ENCODE data around the gene CLEC16A.

Gene CLEC16A

GRCh38 chr16:11165349-11165748 is 221.0 kb downstream of the CLEC16A start:
- no peak for DNase-seq

- DNase-seq = no peak
These were observed 221.7 kb downstream of the CLEC16A start for GRCh38 chr16:11165894-11166665.

DNA sequence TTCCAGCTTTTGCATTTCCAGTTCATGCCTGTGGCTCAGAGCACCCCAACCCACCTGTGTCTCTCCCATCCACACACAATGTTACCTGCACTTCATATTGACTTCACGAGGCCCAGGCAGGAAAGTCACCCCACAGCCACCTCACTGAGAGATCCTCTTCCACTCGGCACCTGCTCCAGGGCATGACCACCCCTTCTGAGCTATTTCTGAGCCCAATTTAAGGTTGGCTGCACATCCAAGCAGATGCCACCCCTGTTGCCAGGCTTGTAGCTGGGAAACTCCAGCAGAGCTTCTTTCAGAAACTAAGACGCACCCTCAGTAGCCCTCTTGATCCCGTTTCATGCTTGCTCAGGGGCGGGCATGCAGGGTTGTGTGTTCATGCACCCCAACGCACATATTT is 223.2 kb downstream of the CLEC16A start:
- DNase-seq = no peak

- no peak for DNase-seq
These were observed 224.2 kb downstream of the CLEC16A start for GRCh38 chr16:11168386-11169051.

GRCh38 chr16:11169641-11170040 is 225.3 kb downstream of the CLEC16A start:
- DNase-seq = no peak

GRCh38 chr16:11170201-11170600 is 225.8 kb downstream of the CLEC16A start:
- DNase-seq = no peak

GRCh38 chr16:11170696-11171447 is 226.5 kb downstream of the CLEC16A start:
- DNase-seq = no peak

GRCh38 chr16:11171448-11171709 is 227.0 kb downstream of the CLEC16A start:
- DNase-seq = no peak

DNA sequence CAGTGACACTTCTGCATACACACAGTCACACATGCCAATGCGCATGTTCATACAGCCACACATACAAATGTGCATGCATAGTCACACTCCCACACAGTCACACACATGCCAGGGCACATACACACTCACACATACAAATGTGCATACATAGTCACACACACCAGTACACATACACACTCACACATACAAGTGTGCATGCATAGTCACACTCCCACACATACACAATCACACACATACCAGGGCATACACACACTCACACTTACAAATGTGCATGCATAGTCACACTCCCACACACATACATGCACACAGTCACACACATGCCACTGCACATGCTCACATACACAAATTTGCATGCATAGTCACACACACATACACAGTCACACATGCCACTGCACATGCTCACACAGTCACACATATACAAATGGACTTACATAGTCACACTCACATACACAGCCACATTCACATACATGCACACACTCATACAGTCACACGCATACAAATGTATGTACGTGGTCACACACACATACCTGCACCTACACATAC is 227.5 kb downstream of the CLEC16A start:
- no peak for DNase-seq

GRCh38 chr16:11173426-11173825 is 229.1 kb downstream of the CLEC16A start:
- DNase-seq = no peak

DNA sequence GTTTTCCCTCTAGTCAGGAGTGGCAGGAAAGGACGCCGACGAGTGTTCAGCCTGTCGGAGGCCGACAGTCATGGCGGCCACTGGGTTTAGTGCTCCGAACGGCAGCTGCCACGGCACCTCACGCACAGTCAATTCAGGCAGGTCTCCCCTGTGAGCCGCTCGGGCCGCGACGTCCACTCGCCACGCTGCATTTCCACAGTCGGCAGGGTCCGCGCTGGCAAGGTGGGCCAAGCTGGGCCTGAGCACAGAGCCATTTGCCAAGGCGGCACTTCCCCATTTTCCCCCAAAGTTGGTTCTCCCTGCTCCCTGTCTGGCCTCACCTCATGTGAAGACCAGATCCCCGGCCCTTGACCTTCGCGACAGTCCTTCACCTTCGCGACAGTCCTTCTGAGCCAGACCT is 229.8 kb downstream of the CLEC16A start:
- no peak for DNase-seq

DNA sequence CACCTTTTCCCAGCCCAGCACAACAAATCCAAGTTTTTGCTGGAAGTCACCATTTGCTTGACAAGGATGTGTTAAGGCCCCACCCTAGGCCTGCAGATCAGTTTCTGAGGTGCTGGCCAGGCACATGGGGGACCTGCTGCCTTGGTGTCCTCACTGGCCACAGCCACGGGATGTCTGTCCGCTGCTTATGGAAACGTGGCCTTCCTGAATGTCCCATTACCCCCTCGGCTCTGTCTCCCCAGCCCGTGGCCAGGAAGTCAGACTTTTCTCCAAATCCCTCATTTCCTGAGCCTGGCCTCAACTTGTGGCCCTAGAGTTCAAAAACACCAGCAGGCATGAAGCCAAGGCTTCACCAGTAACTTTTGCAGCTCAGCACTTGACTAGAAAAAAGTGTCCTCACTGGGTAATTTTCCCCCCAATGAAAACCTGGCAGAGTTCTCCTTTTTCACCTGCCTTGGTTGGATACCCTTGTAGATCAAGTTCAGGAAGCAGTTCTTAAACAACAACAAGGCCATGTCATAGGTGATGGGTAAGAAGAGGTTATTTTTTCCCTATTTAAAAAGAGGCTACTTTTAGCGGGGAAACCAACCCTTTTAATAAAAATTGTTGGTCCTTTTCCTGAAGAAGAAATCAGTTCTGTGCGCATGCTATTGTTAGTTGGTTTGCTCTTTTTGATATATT is 230.9 kb downstream of the CLEC16A start:
- no peak for DNase-seq

DNA sequence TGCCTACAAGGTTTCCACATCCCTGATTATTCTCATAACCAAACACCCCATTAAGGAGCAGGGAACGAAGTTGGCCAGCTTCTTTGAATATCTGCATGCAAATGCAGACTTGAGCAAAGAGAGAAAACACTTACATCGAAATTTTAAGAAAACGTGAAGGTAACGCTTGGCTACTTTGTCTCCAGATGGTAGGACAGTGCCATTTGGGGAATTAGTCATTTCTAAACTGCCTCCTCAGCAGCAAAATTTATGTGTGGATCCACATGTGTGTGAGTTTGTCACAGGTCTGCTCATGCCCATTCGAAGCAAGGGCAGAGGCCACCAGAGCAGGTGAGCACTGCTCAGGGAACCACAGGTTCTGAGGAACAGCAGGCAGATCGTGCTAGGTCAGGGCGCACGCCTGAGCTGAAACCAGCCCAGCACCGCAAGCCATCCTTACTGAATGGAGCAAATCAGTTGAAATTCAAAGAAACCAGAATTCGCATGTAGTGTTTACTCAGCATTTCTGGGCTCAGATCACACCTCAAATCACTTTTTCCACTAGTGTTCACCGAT is 231.5 kb downstream of the CLEC16A start:
- DNase-seq = no peak

DNA sequence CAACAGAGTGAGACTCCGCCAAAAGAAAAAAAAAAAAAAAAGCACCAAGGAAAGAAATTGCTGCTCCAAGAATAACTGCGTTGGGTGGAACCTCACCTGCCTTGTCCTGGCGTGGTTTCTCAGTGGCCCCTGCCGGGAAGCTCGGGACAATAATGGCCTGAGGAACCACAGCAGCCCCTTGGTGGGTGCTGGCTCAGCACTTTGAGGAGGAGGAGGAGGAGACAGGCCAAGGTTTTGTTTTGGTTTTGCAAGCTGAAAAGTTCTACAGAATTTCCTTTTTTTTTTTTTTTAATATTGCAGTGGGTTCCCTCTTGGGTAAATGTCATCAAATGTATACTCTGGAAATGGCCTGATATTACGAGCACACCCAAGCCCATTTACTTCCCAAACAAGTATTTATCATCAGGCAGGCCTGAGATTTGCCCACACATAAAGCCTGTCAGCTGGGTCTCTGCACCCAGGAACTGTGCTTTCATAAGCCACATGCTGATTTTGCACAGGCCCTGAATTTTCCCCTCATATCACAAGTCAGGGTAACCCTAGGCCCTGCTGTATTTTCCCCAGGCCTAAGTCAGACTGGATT is 233.3 kb downstream of the CLEC16A start:
- DNase-seq = no peak

GRCh38 chr16:11178424-11178823 is 234.1 kb downstream of the CLEC16A start:
- no peak for DNase-seq

- no peak for DNase-seq
These were observed 235.2 kb downstream of the CLEC16A start for GRCh38 chr16:11179574-11179973.

DNA sequence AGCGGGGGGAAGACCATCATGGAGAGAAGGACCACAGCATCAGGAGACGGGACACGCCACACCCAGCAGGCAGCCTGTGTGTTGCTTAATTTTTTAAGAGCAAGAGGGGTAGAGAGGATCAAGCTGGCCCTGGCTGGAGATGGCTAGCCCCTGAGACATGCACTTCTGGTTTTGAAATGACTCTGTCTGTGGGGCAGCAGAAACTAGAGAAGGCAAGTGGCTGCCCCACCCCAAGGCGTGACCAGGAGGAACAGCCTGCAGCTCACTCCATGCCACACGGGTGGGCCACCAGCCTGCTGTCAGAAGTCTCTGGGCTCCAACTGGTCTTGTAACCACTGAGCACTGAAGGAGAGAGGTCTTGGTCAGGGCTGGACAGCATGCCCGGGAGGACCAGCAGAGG is 236.1 kb downstream of the CLEC16A start:
- no peak for DNase-seq

DNA sequence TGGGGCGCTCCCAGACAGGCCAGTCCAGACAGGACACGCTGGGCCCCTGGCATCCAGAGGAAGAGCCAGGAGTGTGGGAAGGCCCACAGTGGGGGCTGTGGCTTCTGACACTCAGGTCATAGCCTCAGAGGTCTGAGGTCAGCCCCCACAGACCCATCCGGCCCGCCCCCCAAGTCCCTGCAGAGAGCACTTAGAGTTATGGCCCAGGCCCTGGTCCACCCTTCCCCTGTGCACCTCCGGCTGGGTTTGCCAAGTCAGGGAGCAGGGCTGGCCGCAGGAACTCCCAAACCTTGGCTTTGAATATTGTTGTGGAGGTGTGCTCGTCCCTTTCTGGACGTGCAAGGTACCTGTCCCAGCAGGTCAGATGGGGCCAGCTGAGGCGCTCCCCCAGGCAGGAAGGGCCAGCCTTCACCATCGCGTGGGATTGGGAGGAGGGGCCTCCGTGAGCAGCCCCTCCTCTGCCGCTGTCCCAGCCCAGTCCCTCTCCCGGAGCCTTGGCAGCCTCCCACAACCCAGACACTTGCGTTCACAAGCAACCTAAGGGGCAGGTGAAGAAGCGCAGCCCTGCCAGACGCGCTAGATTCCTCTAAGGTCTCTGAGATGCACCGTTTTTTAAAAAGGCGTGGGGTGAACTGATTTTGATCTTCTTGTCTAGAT is 237.0 kb downstream of the CLEC16A start:
- no peak for DNase-seq

DNA sequence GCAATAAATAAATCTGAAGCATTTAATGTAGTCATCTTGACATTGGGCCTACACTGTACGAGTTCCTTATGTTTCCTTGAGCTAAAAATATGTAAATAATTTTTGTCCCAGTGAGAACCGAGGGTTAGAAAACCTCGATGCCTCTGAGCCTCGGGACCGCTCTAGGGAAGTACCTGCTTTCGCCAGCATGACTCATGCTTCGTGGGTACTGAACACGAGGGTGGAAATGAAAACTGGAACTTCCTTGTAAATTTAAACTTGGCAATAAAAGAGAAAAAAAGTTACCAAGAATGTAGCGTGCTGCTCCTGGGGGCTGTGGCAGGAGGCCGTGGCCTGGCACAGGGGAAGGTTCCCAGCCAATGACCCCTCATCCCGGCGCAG is 237.5 kb downstream of the CLEC16A start:
- DNase-seq = no peak

GRCh38 chr16:11182411-11182810 is 238.0 kb downstream of the CLEC16A start:
- DNase-seq = no peak

- no peak for DNase-seq
These were observed 238.9 kb downstream of the CLEC16A start for GRCh38 chr16:11183035-11183812.

All from NCI-H748 treated with DMSO at 0.1 percent for 48 hours (cell line).